Measurements from ENCODE around the gene GRIK1.

Gene GRIK1

GRCh38 chr21:29832217-29832616, 107.6 kb downstream of the GRIK1 start:
- in situ Hi-C loops (cut with MboI; ENCODE audit: low sequenced_read_pairs): loop anchor here (25.0 kb wide), 1 partner anchor 745 kb away; no protein-coding TSS in a partner anchor

- in situ Hi-C loops (cut with MboI; ENCODE audit: low sequenced_read_pairs): loop anchor here (25.0 kb wide), 1 partner anchor 742 kb away; no protein-coding TSS in a partner anchor
Measured at GRCh38 chr21:29829564-29830275, 110.1 kb downstream of the GRIK1 start.

- in situ Hi-C loops (cut with MboI; ENCODE audit: low sequenced_read_pairs): loop anchor here (25.0 kb wide), 1 partner anchor 740 kb away; no protein-coding TSS in a partner anchor
Measured at GRCh38 chr21:29827647-29828046, 112.1 kb downstream of the GRIK1 start.

GRCh38 chr21:29827236-29827635, 112.6 kb downstream of the GRIK1 start:
- in situ Hi-C loops (cut with MboI; ENCODE audit: low sequenced_read_pairs): loop anchor here (25.0 kb wide), 1 partner anchor 740 kb away; no protein-coding TSS in a partner anchor

GRCh38 chr21:29826386-29826785, 113.4 kb downstream of the GRIK1 start:
- in situ Hi-C loops (cut with MboI; ENCODE audit: low sequenced_read_pairs): loop anchor here (25.0 kb wide), 1 partner anchor 739 kb away; no protein-coding TSS in a partner anchor

- in situ Hi-C loops (cut with MboI; ENCODE audit: low sequenced_read_pairs): loop anchor here (25.0 kb wide), 1 partner anchor 739 kb away; no protein-coding TSS in a partner anchor
Measured at GRCh38 chr21:29825936-29826335, 113.9 kb downstream of the GRIK1 start.

GRCh38 chr21:29825345-29825744, 114.5 kb downstream of the GRIK1 start:
- in situ Hi-C loops (cut with MboI; ENCODE audit: low sequenced_read_pairs): loop anchor here (25.0 kb wide), 1 partner anchor 738 kb away; no protein-coding TSS in a partner anchor

GRCh38 chr21:29822064-29822463, 117.7 kb downstream of the GRIK1 start:
- in situ Hi-C loops (cut with MboI; ENCODE audit: low sequenced_read_pairs): no loop called here

GRCh38 chr21:29821230-29821629, 118.6 kb downstream of the GRIK1 start:
- in situ Hi-C loops (cut with MboI; ENCODE audit: low sequenced_read_pairs): no loop called here

GRCh38 chr21:29819675-29820326, 120.0 kb downstream of the GRIK1 start:
- in situ Hi-C loops (cut with MboI; ENCODE audit: low sequenced_read_pairs): no loop called here

- in situ Hi-C loops (cut with MboI; ENCODE audit: low sequenced_read_pairs): no loop called here
Measured at GRCh38 chr21:29818383-29818921, 121.3 kb downstream of the GRIK1 start.

GRCh38 chr21:29817450-29817849, 122.3 kb downstream of the GRIK1 start:
- in situ Hi-C loops (cut with MboI; ENCODE audit: low sequenced_read_pairs): no loop called here

- in situ Hi-C loops (cut with MboI; ENCODE audit: low sequenced_read_pairs): no loop called here
Measured at GRCh38 chr21:29812947-29813346, 126.8 kb downstream of the GRIK1 start.

- in situ Hi-C loops (cut with MboI; ENCODE audit: low sequenced_read_pairs): no loop called here
Measured at GRCh38 chr21:29810871-29811270, 128.9 kb downstream of the GRIK1 start.

- in situ Hi-C loops (cut with MboI; ENCODE audit: low sequenced_read_pairs): no loop called here
Measured at GRCh38 chr21:29808153-29808552, 131.6 kb downstream of the GRIK1 start.

- in situ Hi-C loops (cut with MboI; ENCODE audit: low sequenced_read_pairs): no loop called here
Measured at GRCh38 chr21:29805105-29805504, 134.7 kb downstream of the GRIK1 start.

- in situ Hi-C loops (cut with MboI; ENCODE audit: low sequenced_read_pairs): no loop called here
Measured at GRCh38 chr21:29803191-29803590, 136.6 kb downstream of the GRIK1 start.

GRCh38 chr21:29801122-29801521, 138.7 kb downstream of the GRIK1 start:
- in situ Hi-C loops (cut with MboI; ENCODE audit: low sequenced_read_pairs): no loop called here

- in situ Hi-C loops (cut with MboI; ENCODE audit: low sequenced_read_pairs): no loop called here
Measured at GRCh38 chr21:29800056-29800455, 139.7 kb downstream of the GRIK1 start.

- in situ Hi-C loops (cut with MboI; ENCODE audit: low sequenced_read_pairs): no loop called here
Measured at GRCh38 chr21:29798840-29799239, 141.0 kb downstream of the GRIK1 start.

GRCh38 chr21:29797155-29797554, 142.6 kb downstream of the GRIK1 start:
- in situ Hi-C loops (cut with MboI; ENCODE audit: low sequenced_read_pairs): no loop called here

GRCh38 chr21:29793712-29794111, 146.1 kb downstream of the GRIK1 start:
- in situ Hi-C loops (cut with MboI; ENCODE audit: low sequenced_read_pairs): no loop called here
